Endothelial cell of umbilical vein (primary cell): ENCODE data around the gene PAPPA. TPM values are rescaled to one million over a fixed set of nuclear protein-coding genes. Genes with fewer than 3 reads are reported as not detected.

Experiments used
- BruUV-seq: library from RNA; stranded (reverse); fragments of 400-500 nt; replicated peaks from 2 replicates; lab custom pipeline; 2021; lab: Mats Ljungman, UMichigan
- CTCF ChIA-PET: fragments of 300-600, 350-600 bp; sonication (Branson Sonifier 250); formaldehyde crosslinking; loops from one replicate; lab custom pipeline; 2021; ENCODE audit warnings: antibody characterized with exemption, inconsistent platforms; lab: Charles Lee
- POLR2A ChIA-PET: fragments of 300-600, 350-600 bp; sonication (Branson Sonifier 250); formaldehyde crosslinking; loops from one replicate; lab custom pipeline; 2021; ENCODE audit warnings: antibody characterized with exemption, inconsistent platforms; lab: Charles Lee
- DNase-seq: peaks from one replicate; pipeline ENCODE4 v3.0.0-alpha.2; 2011; ENCODE audit warnings: low read depth, low spot score
- FAIRE-seq: peaks from 2 replicates; lab custom pipeline; 2011; peaks lifted over from hg19 to GRCh38; lab: Jason Lieb, UNC
- H2AFZ ChIP-seq: 2 replicates; pipeline ENCODE4 v1.6.0; 2012; ENCODE audit warnings: low read depth, low read length, control low read depth, inconsistent platforms
- H3K27ac ChIP-seq: 2 replicates; pipeline ENCODE4 v1.5.1; 2011; ENCODE audit warnings: low read depth, mild to moderate bottlenecking, control low read depth, low read length, moderate library complexity; ENCODE audit not compliant: insufficient read depth
- H3K27me3 ChIP-seq, 2 experiments: 2 replicates each; pipeline versions ENCODE4 v1.6.0 to v1.6.1; 2011; ENCODE audit warnings: low read length in 2 of 2, mixed read lengths in 1 of 2; ENCODE audit not compliant: control insufficient read depth in 2 of 2, insufficient read depth in 2 of 2
- H3K36me3 ChIP-seq, 2 experiments: 2 replicates in 1 of 2; 3 replicates in 1 of 2; pipeline ENCODE4 v1.5.1; 2011; ENCODE audit warnings: low read length in 2 of 2, mild to moderate bottlenecking in 1 of 2, moderate library complexity in 1 of 2; ENCODE audit not compliant: control insufficient read depth in 2 of 2, insufficient read depth in 2 of 2; ENCODE audit errors: extremely low read depth in 1 of 2
- H3K4me1 ChIP-seq: 3 replicates; pipeline ENCODE4 v1.5.1; 2011; ENCODE audit warnings: mild to moderate bottlenecking, low read length; ENCODE audit not compliant: control insufficient read depth, insufficient read depth; ENCODE audit errors: extremely low read depth
- H3K4me2 ChIP-seq: 2 replicates; pipeline ENCODE4 v1.6.1; 2011; ENCODE audit warnings: low read length, control low read depth, mixed read lengths; ENCODE audit not compliant: insufficient read depth
- H3K4me3 ChIP-seq, 3 experiments: fragments of 200-600 bp in 1 of 3; sonication (generic), shearing (Covaris generic) in 1 of 3; replicated peaks in 1 of 3; 2 replicates each; pipeline ENCODE4 v1.5.1; 2011 to 2016; ENCODE audit warnings: control low read depth in 3 of 3, low read length in 3 of 3, mild to moderate bottlenecking in 2 of 3, inconsistent platforms in 1 of 3, low read depth in 1 of 3, moderate library complexity in 1 of 3; ENCODE audit not compliant: insufficient read depth in 1 of 3
- H3K79me2 ChIP-seq: 2 replicates; pipeline ENCODE4 v1.6.0; 2012; ENCODE audit warnings: low read length, inconsistent platforms; ENCODE audit not compliant: control insufficient read depth, insufficient read depth
- H3K9ac ChIP-seq: replicated peaks from 2 replicates; pipeline ENCODE3; 2011; ENCODE audit warnings: low read length, control low read depth; ENCODE audit not compliant: insufficient read depth; ENCODE audit errors: extremely low read depth
- H3K9me1 ChIP-seq: replicated peaks from 3 replicates; pipeline ENCODE4 v1.6.0; 2011; ENCODE audit warnings: mild to moderate bottlenecking, low read length; ENCODE audit not compliant: control insufficient read depth, insufficient read depth; ENCODE audit errors: extremely low read depth
- H3K9me3 ChIP-seq: replicated peaks from 2 replicates; pipeline ENCODE4 v1.5.1; 2012; ENCODE audit warnings: low read length, inconsistent platforms; ENCODE audit not compliant: control insufficient read depth, insufficient read depth
- H4K20me1 ChIP-seq: replicated peaks from 2 replicates; pipeline ENCODE3; 2011; ENCODE audit warnings: mild to moderate bottlenecking, low read length; ENCODE audit not compliant: control insufficient read depth, insufficient read depth; ENCODE audit errors: extremely low read depth
- EZH2 ChIP-seq: IDR thresholded peaks from 2 replicates; pipeline ENCODE4 v1.6.1; 2012; ENCODE audit warnings: borderline replicate concordance, low read depth, mild to moderate bottlenecking, moderate library complexity, low read length, inconsistent platforms; ENCODE audit not compliant: severe bottlenecking
- FOS ChIP-seq: IDR thresholded peaks from 2 replicates; pipeline ENCODE4 v1.6.1; 2011; ENCODE audit warnings: mild to moderate bottlenecking, low read length, moderate library complexity, borderline replicate concordance; ENCODE audit not compliant: insufficient read depth
- GATA2 ChIP-seq: IDR thresholded peaks from 2 replicates; pipeline ENCODE4 v1.7.0; 2011; ENCODE audit warnings: low read depth, mild to moderate bottlenecking, moderate library complexity, mixed read lengths, low read length; ENCODE audit not compliant: insufficient read length, insufficient read depth
- JUN ChIP-seq: IDR thresholded peaks from 2 replicates; pipeline ENCODE4 v1.6.1; 2011; ENCODE audit warnings: borderline replicate concordance, low read depth; ENCODE audit not compliant: insufficient read length, insufficient read depth
- POLR2A ChIP-seq: IDR thresholded peaks from 2 replicates; pipeline ENCODE4 v1.6.1; 2012; ENCODE audit warnings: low read depth, mild to moderate bottlenecking, control low read depth, low read length
- POLR2AphosphoS5 ChIP-seq: IDR thresholded peaks from 2 replicates; pipeline ENCODE4 v1.6.1; 2012; ENCODE audit warnings: low read depth, mild to moderate bottlenecking, control low read depth, low read length, moderate library complexity; ENCODE audit not compliant: insufficient read depth
- dilution Hi-C: fragments of 300-500 bp; cut with MboI; formaldehyde crosslinking; loops from one replicate; pipeline ENCODE4 v1.15.0; 2019; ENCODE audit warnings: low sequenced_read_pairs; ENCODE audit not compliant: extremely low pct_ligation_motif_present
- intact Hi-C: fragments of 100-400 bp; cut with micrococcal nuclease; formaldehyde crosslinking; loops from one replicate; pipeline ENCODE4 v1.10.0; 2022
- polyA plus RNA-seq, 4 experiments: library from polyadenylated mRNA; depleted of rRNA in 3 of 4; stranded (reverse) in 3 of 4; unstranded in 1 of 4; fragments of >200 nt; gene quantifications; 2 replicates each; pipeline versions ENCODE4 v1.2.1 to v1.2.3, GENCODE V29; 2011 to 2012; ENCODE audit warnings: missing spikeins in 1 of 4
- total RNA-seq: library from RNA; stranded (reverse); gene quantifications from 2 replicates; pipeline ENCODE4 v1.2.3, GENCODE V29; 2021
- TF ChIP-seq, protein P1 (sequence below), 2 donors: IDR thresholded peaks; 1 replicate in 1 of 2; 2 replicates in 1 of 2; pipeline ENCODE4 v1.5.1; 2011; ENCODE audit warnings: low read length in 2 of 2, mild to moderate bottlenecking in 2 of 2, moderate library complexity in 2 of 2, control low read depth in 1 of 2, inconsistent platforms in 1 of 2, low read depth in 1 of 2; ENCODE audit not compliant: insufficient read depth in 1 of 2; ENCODE audit errors: extremely low read depth in 1 of 2
- TF ChIP-seq, protein P2 (sequence below): IDR thresholded peaks from 2 replicates; pipeline ENCODE4 v1.6.1; 2011; ENCODE audit not compliant: insufficient read depth, insufficient read length

The PAPPA gene
- total and polyA plus RNA-seq, 2 donors (not counting 3 experiments of a cell fraction or from before 2014, with no cell fraction given): 0.13 to 0.41 TPM

GRCh38 chr9:116271340-116271739 lies 117.7 kb downstream of the PAPPA start:
- no peak overlapping the region for H3K9ac ChIP-seq
- dilution Hi-C loops (no loop called here), intact Hi-C loops (no loop called here)
- no peaks in the 10 kb centered on the region for H3K9me3 ChIP-seq
- no TSS peak for BruUV-seq
- H3K9me1 ChIP-seq: no peaks in the 10 kb centered on the region
- no peaks in the 10 kb centered on the region for H3K4me1 ChIP-seq
- TF ChIP-seq, protein P1, sequence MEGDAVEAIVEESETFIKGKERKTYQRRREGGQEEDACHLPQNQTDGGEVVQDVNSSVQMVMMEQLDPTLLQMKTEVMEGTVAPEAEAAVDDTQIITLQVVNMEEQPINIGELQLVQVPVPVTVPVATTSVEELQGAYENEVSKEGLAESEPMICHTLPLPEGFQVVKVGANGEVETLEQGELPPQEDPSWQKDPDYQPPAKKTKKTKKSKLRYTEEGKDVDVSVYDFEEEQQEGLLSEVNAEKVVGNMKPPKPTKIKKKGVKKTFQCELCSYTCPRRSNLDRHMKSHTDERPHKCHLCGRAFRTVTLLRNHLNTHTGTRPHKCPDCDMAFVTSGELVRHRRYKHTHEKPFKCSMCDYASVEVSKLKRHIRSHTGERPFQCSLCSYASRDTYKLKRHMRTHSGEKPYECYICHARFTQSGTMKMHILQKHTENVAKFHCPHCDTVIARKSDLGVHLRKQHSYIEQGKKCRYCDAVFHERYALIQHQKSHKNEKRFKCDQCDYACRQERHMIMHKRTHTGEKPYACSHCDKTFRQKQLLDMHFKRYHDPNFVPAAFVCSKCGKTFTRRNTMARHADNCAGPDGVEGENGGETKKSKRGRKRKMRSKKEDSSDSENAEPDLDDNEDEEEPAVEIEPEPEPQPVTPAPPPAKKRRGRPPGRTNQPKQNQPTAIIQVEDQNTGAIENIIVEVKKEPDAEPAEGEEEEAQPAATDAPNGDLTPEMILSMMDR (IDR thresholded peaks at IDR 0.05; ENCODE audit: extremely low read depth in 1 of 2, insufficient read depth in 1 of 2, low read depth in 1 of 2, low read length in 2 of 2): no peak
- no peak for TF ChIP-seq POLR2AphosphoS5
- no peak for TF ChIP-seq FOS
- no peak for TF ChIP-seq POLR2A
- no peak for TF ChIP-seq GATA2
- no peak overlapping the region for H3K4me2 ChIP-seq
- FAIRE-seq: no peak
- no peak overlapping the region for H3K4me3 ChIP-seq
- no peaks in the 10 kb centered on the region for H3K27me3 ChIP-seq
- no peaks in the 10 kb centered on the region for H3K79me2 ChIP-seq
- H4K20me1 ChIP-seq: no peaks in the 10 kb centered on the region
- H2AFZ ChIP-seq: no peak overlapping the region
- no peak overlapping the region for H3K27ac ChIP-seq
- ChIA-PET POLR2A (no interaction called here), CTCF (no interaction called here)
- no peak for DNase-seq
- H3K36me3 ChIP-seq: no peaks in the 10 kb centered on the region

- no peaks in the 10 kb centered on the region for H3K79me2 ChIP-seq
- H3K9me1 ChIP-seq: no peaks in the 10 kb centered on the region
- H4K20me1 ChIP-seq: no peaks in the 10 kb centered on the region
- no peak overlapping the region for H3K4me2 ChIP-seq
- no TSS peak for BruUV-seq
- FAIRE-seq: no peak
- DNase-seq: no peak
- dilution Hi-C loops: no loop called here
- intact Hi-C loops: no loop called here
- no peaks in the 10 kb centered on the region for H3K36me3 ChIP-seq
- ChIA-PET POLR2A (no interaction called here), CTCF (no interaction called here)
- TF ChIP-seq FOS (no peak), POLR2AphosphoS5 (no peak), EZH2 (no peak), JUN (no peak), POLR2A (no peak), GATA2 (no peak)
- TF ChIP-seq, protein P2, sequence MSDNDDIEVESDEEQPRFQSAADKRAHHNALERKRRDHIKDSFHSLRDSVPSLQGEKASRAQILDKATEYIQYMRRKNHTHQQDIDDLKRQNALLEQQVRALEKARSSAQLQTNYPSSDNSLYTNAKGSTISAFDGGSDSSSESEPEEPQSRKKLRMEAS: no peak
- TF ChIP-seq, protein P1 (IDR thresholded peaks at IDR 0.05; ENCODE audit: extremely low read depth in 1 of 2, insufficient read depth in 1 of 2, low read depth in 1 of 2, low read length in 2 of 2): no peak
- H3K9me3 ChIP-seq: no peaks in the 10 kb centered on the region
- H3K4me3 ChIP-seq: no peak overlapping the region
- no peak overlapping the region for H3K27ac ChIP-seq
- H3K9ac ChIP-seq: no peak overlapping the region
- H3K4me1 ChIP-seq: no peaks in the 10 kb centered on the region
- H3K27me3 ChIP-seq: no peaks in the 10 kb centered on the region
- H2AFZ ChIP-seq: no peak overlapping the region
Measured at GRCh38 chr9:116271991-116272390, 118.4 kb downstream of the PAPPA start.
